ENCODE results near the gene FIBP.

Gene FIBP

DNA sequence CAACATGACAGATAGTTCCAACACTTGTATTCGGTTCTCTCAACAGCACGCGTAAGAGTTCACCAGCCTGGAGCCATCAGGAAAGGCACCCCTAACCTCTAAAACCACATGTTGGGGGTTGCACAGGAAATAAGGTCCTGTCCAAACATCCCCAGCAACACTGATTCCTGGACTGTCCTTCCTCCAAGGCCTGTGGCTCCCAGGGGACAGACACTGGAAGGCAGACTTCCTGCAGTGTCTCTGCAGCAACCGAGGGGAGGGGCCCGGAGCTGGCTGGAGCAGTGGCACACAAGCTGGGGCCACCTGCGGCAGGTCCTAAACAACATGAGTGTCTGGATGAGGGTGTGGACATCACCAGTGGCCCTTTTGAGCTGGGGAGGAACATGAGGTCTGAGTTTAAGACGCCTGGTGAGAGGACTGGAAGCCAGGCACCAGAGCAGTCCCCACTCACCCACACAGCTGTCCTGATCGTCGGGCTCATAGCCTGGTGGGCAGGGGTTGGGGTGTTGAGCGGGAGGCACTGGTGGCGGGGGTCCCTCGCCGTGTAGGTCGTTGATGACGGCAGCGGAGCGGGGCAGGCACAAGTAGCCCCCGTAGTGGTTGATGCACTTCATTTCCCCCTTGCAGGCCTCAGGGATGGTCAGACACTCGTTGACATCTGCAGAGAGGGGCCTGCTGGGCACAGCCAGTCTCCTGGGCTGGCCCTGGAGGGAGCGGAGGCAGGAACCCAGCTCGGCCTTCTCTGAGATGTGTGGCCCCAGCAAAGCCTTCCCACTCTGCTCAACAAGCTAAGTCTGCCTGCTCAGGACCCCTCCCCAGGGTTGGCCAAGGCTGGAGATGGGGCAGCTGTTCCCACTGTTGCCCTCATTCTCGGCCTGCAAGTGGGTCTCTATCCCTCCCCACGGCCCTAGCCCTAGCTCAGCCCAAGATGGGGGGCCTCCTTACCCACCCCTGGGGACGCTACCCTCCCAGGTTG, 17.3 kb downstream of the FIBP start:
- TF ChIP-seq, protein P1, sequence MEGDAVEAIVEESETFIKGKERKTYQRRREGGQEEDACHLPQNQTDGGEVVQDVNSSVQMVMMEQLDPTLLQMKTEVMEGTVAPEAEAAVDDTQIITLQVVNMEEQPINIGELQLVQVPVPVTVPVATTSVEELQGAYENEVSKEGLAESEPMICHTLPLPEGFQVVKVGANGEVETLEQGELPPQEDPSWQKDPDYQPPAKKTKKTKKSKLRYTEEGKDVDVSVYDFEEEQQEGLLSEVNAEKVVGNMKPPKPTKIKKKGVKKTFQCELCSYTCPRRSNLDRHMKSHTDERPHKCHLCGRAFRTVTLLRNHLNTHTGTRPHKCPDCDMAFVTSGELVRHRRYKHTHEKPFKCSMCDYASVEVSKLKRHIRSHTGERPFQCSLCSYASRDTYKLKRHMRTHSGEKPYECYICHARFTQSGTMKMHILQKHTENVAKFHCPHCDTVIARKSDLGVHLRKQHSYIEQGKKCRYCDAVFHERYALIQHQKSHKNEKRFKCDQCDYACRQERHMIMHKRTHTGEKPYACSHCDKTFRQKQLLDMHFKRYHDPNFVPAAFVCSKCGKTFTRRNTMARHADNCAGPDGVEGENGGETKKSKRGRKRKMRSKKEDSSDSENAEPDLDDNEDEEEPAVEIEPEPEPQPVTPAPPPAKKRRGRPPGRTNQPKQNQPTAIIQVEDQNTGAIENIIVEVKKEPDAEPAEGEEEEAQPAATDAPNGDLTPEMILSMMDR (conservative IDR thresholded peaks at IDR 0.05; ENCODE audit: control insufficient read depth, insufficient read depth, low read depth, low read length) = no peak
- no peak for DNase-seq (ENCODE audit: low read depth)
- peak overlapping the region; percentile 69 for H3K4me3 ChIP-seq (ENCODE audit: control insufficient read depth, low read depth, low read length)

DNA sequence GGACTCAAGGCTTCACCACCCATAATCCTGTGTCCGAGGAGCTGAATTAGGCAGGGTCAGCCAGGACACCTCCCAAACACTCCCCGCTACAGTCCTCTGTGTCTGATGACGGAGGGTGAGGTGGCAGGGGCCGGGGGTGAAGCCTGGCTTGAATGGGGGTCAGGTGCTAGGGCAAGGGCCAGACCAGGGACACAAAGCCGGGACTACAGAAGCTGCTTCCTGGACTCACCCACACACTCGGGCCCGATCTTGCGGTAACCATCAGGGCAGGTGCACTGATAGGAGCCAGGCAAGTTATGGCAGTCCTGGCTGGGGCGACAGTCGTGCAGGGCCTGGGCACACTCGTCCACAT, 18.0 kb downstream of the FIBP start:
- H3K4me3 ChIP-seq (ENCODE audit: control insufficient read depth, low read depth, low read length) = no peak overlapping the region
- no peak for DNase-seq (ENCODE audit: low read depth)
- TF ChIP-seq, protein P1 (conservative IDR thresholded peaks at IDR 0.05; ENCODE audit: control insufficient read depth, insufficient read depth, low read depth, low read length) = no peak

DNA sequence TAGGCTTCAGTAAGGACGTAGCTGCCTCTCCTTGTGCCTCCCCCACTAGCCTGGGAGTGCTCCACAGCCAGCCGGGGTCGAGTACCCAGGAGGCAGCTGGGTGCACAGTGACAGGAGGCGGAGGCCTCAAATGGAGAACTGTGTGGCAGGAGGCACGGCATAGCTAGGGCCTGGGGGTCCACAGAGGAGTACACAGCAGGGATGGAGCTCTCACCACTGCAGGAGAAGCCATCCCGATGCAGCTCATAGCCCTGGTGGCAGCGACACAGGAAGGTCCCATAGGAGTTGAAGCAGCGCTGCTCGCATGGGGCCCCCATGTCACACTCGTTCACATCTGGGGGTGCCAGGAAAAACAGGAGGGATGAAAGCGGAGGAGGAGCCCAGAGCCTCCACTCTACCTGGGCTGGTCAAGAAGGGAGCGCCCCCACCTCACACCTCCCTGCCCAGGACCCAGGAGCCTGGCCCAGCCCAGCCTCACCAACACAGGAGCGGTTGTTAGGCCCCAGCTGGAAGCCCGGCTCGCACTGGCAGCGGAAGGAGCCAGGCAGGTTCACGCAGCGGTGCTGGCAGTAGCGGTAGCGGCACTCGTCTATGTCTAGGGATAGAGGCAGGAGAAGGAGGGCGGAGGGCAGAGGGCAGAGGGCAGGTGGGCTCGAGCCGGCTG, 18.5 kb downstream of the FIBP start:
- no peak overlapping the region for H3K4me3 ChIP-seq (ENCODE audit: control insufficient read depth, low read depth, low read length)
- DNase-seq (ENCODE audit: low read depth) = no peak
- TF ChIP-seq, protein P1 (conservative IDR thresholded peaks at IDR 0.05; ENCODE audit: control insufficient read depth, insufficient read depth, low read depth, low read length) = no peak

DNA sequence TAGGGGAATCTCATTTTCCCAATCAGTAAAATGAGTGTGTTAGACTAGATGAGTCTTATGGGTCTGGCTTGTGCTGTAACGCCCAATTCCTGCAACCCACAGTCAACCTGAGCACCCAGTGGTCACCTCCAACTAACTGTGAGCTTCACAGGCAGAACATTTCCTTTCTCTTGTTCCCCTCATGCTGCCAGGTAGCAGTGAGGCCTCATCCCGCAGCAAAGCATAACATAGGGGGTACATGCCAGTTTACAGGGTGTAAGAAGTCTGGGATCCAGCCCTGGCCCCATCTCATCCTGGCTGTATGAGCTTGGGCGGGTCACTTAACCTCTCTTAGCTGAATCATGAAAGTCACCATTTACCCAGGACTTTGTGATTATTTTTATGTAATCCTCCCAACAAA, 19.4 kb downstream of the FIBP start:
- TF ChIP-seq, protein P1 (conservative IDR thresholded peaks at IDR 0.05; ENCODE audit: control insufficient read depth, insufficient read depth, low read depth, low read length) = no peak
- no peak overlapping the region for H3K4me3 ChIP-seq (ENCODE audit: control insufficient read depth, low read depth, low read length)
- DNase-seq (ENCODE audit: low read depth) = no peak

DNA sequence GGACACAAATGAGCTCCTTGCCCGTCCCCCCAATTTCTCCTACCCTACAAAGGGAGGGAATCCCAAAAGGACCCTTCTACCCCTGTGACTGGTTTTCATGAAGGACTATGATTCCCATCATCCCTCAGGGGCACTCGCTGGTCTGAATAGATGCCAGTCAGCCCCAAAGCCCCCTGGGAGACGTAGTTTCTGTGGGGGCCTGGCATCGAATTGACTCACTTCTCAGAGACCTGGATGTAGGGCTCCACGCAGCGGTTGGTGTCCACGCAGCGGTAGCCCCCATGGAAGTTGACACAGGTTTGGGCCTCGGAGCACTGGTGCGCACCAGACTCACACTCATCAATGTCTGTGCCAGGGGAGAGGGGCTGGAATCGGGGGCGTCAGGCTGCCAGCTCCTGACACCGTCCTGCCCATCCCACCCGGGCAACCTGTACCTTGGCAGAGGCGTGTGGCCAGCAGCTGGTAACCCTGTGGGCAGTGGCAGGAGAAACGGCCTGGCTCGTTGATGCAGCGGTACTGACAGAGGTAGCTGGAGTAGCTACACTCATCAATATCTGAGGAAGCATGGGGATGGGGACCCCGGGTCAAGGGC, 20.1 kb downstream of the FIBP start:
- no peak overlapping the region for H3K4me3 ChIP-seq (ENCODE audit: control insufficient read depth, low read depth, low read length)
- no peak for DNase-seq (ENCODE audit: low read depth)
- TF ChIP-seq, protein P1 (conservative IDR thresholded peaks at IDR 0.05; ENCODE audit: control insufficient read depth, insufficient read depth, low read depth, low read length) = no peak

DNA sequence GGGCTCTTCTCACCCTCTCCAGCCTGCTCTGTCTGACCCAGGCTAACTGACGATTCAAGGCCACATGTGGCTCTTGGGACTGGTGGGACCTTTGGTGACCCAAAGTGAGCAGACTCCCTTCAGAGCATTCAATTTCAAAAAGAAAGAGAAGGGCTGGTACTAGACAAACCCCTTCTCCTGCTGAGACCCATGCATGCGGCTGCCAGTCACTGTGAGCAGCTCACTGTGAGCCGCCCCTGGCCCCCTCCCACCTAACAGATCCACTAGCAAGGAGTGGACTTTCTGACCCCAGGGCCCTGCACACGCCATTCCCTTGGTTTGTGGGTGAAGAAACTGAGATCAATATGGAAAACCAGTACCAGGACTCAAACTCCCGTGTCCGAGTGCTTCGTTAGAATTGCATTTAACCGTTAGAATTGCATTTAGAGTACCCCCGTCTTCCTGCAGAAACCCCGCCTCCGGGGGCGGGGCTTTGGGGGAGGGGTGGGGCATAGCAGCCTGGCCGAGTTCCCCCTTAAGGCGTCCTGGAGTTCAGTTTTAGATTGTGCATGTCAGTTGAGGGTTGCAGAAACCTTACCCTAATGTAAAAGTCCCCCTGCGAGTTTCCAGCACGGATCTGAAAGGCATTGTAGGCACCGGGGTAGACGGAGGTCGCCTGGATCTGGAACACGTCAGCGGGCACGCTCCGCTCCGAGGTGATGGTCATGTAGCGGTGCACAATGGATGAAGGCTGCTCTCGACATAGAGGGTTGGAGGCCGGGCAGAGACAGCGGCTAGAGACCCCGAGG, 20.8 kb downstream of the FIBP start:
- no peak overlapping the region for H3K4me3 ChIP-seq (ENCODE audit: control insufficient read depth, low read depth, low read length)
- no peak for DNase-seq (ENCODE audit: low read depth)
- TF ChIP-seq, protein P1 (conservative IDR thresholded peaks at IDR 0.05; ENCODE audit: control insufficient read depth, insufficient read depth, low read depth, low read length) = no peak

All from fibroblast of mammary gland (primary cell).